ENCODE results near the gene MCC.

DNA sequence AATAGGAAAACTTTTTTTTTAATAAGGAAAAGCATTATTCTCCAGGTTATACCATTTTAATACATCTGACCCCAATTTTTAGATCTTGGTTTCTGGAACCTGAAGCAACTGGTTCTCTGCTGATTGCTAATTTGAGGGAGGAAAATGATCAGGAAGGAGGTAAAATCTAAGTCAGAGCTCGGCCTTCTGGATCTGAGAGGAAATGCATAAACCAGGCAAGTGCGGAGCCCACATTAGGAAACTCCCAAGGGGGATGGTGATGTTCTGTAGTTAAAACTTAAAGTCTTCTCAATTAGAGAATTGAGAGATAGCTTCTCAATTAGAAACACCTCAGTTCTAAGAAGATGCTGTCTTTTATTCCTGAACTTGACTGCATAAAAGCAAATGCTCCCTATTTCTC is 167.0 kb downstream of the MCC start:
- TF ChIP-seq POLR2A (IDR thresholded peaks at IDR 0.05) (no peak), CTCF (IDR thresholded peaks at IDR 0.05) (no peak)

Measured in upper lobe of left lung (tissue), 4 donors.